Measurements from ENCODE around the gene ATP13A1.

DNA sequence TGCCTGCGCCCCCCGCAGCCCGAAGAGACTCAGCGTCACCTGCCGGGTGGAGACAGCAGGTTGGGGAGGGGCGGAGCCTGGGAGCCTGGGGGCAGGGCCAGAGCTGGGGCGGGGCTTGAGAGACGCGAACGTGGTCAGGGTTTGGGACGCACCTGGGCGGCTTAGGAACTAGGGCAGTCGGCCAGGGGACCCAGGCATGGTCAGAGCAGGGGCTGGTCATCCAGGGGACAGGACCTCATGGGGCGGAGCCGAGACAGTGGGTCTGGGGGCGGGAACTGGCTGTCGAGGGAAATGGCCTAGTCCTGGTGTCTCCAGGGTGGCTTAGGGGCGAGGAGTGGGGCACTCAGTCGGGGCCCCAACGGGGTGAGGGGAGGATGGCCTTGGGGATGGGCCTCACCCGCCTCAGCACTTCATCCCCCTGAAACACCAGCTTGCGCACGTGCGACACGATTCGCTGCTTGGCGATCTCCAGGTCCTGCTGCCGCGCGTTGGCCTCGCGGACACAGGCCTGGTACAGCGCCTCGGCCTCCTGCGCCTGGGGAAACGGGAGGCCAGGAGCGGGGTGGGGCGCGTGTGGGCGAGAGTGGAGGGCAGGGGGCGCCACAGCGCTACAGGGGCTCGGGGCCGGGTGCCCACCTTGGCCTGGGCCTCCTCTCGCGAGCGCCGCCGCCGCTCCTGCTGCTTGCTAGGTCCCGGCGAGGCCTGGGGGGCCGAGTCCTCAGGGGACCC, 25.8 kb downstream of the ATP13A1 start:
- TF ChIP-seq POLR2AphosphoS5 (IDR thresholded peaks at IDR 0.05): no peak
- no peak for TF ChIP-seq CTCF (IDR thresholded peaks at IDR 0.05)
